Measurements from ENCODE around the gene ZNF407. TPM values are rescaled to one million over a fixed set of nuclear protein-coding genes. Genes with fewer than 3 reads are reported as not detected.
A peak's percentile ranks its signal among the peaks of the same experiment; 100 is the strongest.

ZNF407 gene
- total RNA-seq, 1 experiment from 2014 or later: 5.7 TPM

GRCh38 chr18:74679006-74679678, 81.5 kb downstream of the ZNF407 start:
- DNase-seq (ENCODE audit: low spot score): no peak

- DNase-seq (ENCODE audit: low spot score): no peak
Observed at GRCh38 chr18:74679679-74680076, 82.0 kb downstream of the ZNF407 start.

- no peak for DNase-seq (ENCODE audit: low spot score)
Observed at GRCh38 chr18:74682141-74682990, 84.7 kb downstream of the ZNF407 start.

GRCh38 chr18:74682991-74683297, 85.3 kb downstream of the ZNF407 start:
- peak; percentile 8 for DNase-seq (ENCODE audit: low spot score)

- no peak for DNase-seq (ENCODE audit: low spot score)
Observed at GRCh38 chr18:74683573-74683972, 85.9 kb downstream of the ZNF407 start.

GRCh38 chr18:74689251-74689650, 91.6 kb downstream of the ZNF407 start:
- DNase-seq (ENCODE audit: low spot score): no peak

- DNase-seq (ENCODE audit: low spot score): no peak
Observed at GRCh38 chr18:74692367-74693013, 94.8 kb downstream of the ZNF407 start.

- no peak for DNase-seq (ENCODE audit: low spot score)
Observed at GRCh38 chr18:74694436-74694835, 96.8 kb downstream of the ZNF407 start.

GRCh38 chr18:74695170-74695569, 97.5 kb downstream of the ZNF407 start:
- no peak for DNase-seq (ENCODE audit: low spot score)

- DNase-seq (ENCODE audit: low spot score): no peak
Observed at GRCh38 chr18:74698881-74699280, 101.2 kb downstream of the ZNF407 start.

GRCh38 chr18:74699455-74699854, 101.8 kb downstream of the ZNF407 start:
- no peak for DNase-seq (ENCODE audit: low spot score)

- no peak for DNase-seq (ENCODE audit: low spot score)
Observed at GRCh38 chr18:74702950-74703349, 105.3 kb downstream of the ZNF407 start.

GRCh38 chr18:74708169-74708568, 110.5 kb downstream of the ZNF407 start:
- no peak for DNase-seq (ENCODE audit: low spot score)

GRCh38 chr18:74709452-74709851, 111.8 kb downstream of the ZNF407 start:
- DNase-seq (ENCODE audit: low spot score): no peak

GRCh38 chr18:74714120-74714519, 116.5 kb downstream of the ZNF407 start:
- DNase-seq (ENCODE audit: low spot score): no peak

GRCh38 chr18:74714791-74715190, 117.1 kb downstream of the ZNF407 start:
- no peak for DNase-seq (ENCODE audit: low spot score)

- DNase-seq (ENCODE audit: low spot score): no peak
Observed at GRCh38 chr18:74715306-74715705, 117.6 kb downstream of the ZNF407 start.

- no peak for DNase-seq (ENCODE audit: low spot score)
Observed at GRCh38 chr18:74715865-74716712, 118.4 kb downstream of the ZNF407 start.

- DNase-seq (ENCODE audit: low spot score): no peak
Observed at GRCh38 chr18:74718312-74718711, 120.6 kb downstream of the ZNF407 start.

- no peak for DNase-seq (ENCODE audit: low spot score)
Observed at GRCh38 chr18:74722237-74722636, 124.6 kb downstream of the ZNF407 start.

- DNase-seq (ENCODE audit: low spot score): no peak
Observed at GRCh38 chr18:74724186-74724585, 126.5 kb downstream of the ZNF407 start.

- no peak for DNase-seq (ENCODE audit: low spot score)
Observed at GRCh38 chr18:74725690-74726089, 128.0 kb downstream of the ZNF407 start.
